ENCODE data around the gene SIN3B. TPM values are rescaled to one million over a fixed set of nuclear protein-coding genes. Genes with fewer than 3 reads are reported as not detected.

Gene SIN3B
- total and polyA plus RNA-seq, 9 of the 15 experiments (the other 6 are each of a cell fraction or from before 2014, with no cell fraction given): 0.51 to 34.2 (median 14.3) TPM

- TF ChIP-seq, protein P1, sequence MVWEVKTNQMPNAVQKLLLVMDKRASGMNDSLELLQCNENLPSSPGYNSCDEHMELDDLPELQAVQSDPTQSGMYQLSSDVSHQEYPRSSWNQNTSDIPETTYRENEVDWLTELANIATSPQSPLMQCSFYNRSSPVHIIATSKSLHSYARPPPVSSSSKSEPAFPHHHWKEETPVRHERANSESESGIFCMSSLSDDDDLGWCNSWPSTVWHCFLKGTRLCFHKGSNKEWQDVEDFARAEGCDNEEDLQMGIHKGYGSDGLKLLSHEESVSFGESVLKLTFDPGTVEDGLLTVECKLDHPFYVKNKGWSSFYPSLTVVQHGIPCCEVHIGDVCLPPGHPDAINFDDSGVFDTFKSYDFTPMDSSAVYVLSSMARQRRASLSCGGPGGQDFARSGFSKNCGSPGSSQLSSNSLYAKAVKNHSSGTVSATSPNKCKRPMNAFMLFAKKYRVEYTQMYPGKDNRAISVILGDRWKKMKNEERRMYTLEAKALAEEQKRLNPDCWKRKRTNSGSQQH (CRISPR knock-in tag; IDR thresholded peaks at IDR 0.05): no peak
- TF ChIP-seq POLR2G (IDR thresholded peaks at IDR 0.05; ENCODE audit: low read depth, low read length) (peak; percentile 84), TFAM (CRISPR knock-in tag; conservative IDR thresholded peaks at IDR 0.05) (no peak), ZNF780A (CRISPR knock-in tag; IDR thresholded peaks at IDR 0.05) (no peak), CAMTA2 (CRISPR knock-in tag; conservative IDR thresholded peaks at IDR 0.05) (0 out of 2 replicates have a peak, but pooled peaks have one; percentile 70), ZNF133 (CRISPR knock-in tag; IDR thresholded peaks at IDR 0.05) (no peak), ZNF174 (CRISPR knock-in tag; IDR thresholded peaks at IDR 0.05) (no peak), MAFG (tag; conservative IDR thresholded peaks at IDR 0.05) (no peak), NUFIP1 (IDR thresholded peaks at IDR 0.05; ENCODE audit: partially characterized antibody) (no peak)
- TF ChIP-seq, protein P2, sequence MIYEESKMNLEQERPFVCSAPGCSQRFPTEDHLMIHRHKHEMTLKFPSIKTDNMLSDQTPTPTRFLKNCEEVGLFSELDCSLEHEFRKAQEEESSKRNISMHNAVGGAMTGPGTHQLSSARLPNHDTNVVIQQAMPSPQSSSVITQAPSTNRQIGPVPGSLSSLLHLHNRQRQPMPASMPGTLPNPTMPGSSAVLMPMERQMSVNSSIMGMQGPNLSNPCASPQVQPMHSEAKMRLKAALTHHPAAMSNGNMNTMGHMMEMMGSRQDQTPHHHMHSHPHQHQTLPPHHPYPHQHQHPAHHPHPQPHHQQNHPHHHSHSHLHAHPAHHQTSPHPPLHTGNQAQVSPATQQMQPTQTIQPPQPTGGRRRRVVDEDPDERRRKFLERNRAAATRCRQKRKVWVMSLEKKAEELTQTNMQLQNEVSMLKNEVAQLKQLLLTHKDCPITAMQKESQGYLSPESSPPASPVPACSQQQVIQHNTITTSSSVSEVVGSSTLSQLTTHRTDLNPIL (CRISPR knock-in tag; IDR thresholded peaks at IDR 0.05): no peak
- TF ChIP-seq, protein P3, sequence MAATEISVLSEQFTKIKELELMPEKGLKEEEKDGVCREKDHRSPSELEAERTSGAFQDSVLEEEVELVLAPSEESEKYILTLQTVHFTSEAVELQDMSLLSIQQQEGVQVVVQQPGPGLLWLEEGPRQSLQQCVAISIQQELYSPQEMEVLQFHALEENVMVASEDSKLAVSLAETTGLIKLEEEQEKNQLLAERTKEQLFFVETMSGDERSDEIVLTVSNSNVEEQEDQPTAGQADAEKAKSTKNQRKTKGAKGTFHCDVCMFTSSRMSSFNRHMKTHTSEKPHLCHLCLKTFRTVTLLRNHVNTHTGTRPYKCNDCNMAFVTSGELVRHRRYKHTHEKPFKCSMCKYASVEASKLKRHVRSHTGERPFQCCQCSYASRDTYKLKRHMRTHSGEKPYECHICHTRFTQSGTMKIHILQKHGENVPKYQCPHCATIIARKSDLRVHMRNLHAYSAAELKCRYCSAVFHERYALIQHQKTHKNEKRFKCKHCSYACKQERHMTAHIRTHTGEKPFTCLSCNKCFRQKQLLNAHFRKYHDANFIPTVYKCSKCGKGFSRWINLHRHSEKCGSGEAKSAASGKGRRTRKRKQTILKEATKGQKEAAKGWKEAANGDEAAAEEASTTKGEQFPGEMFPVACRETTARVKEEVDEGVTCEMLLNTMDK (IDR thresholded peaks at IDR 0.05; ENCODE audit: borderline replicate concordance, insufficient read depth, low read depth, low read length, poor library complexity, severe bottlenecking): no peak
- TF ChIP-seq, protein P4, sequence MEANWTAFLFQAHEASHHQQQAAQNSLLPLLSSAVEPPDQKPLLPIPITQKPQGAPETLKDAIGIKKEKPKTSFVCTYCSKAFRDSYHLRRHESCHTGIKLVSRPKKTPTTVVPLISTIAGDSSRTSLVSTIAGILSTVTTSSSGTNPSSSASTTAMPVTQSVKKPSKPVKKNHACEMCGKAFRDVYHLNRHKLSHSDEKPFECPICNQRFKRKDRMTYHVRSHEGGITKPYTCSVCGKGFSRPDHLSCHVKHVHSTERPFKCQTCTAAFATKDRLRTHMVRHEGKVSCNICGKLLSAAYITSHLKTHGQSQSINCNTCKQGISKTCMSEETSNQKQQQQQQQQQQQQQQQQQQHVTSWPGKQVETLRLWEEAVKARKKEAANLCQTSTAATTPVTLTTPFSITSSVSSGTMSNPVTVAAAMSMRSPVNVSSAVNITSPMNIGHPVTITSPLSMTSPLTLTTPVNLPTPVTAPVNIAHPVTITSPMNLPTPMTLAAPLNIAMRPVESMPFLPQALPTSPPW (CRISPR knock-in tag; IDR thresholded peaks at IDR 0.05): peak; percentile 90
These were observed 59.6 kb downstream of the SIN3B start, which contains the start of gene F2RL3 (continued) for GRCh38 chr19:16888629-16889365.
